GM23338 (cell line): Measurements from ENCODE around the gene CSNK1A1. TPM values are rescaled to one million over a fixed set of nuclear protein-coding genes. Genes with fewer than 3 reads are reported as not detected.

Source experiments
- ATAC-seq: fragments of 200-7000 bp; cut with Tn5 transposase; 3 replicates; pipeline ENCODE4 v1.9.1; 2020
- DNase-seq: peaks from one replicate; pipeline ENCODE4 v3.0.0-alpha.2; 2015; ENCODE audit warnings: low spot score
- H2AFZ ChIP-seq: fragments of 200-600 bp; sonication (generic); 2 replicates; pipeline ENCODE4 v1.8.0; 2016; ENCODE audit warnings: antibody characterized with exemption, mild to moderate bottlenecking, moderate library complexity
- H3F3A ChIP-seq: fragments of 200-600 bp; sonication (generic); replicated peaks from 2 replicates; pipeline ENCODE4 v1.8.0; 2017; ENCODE audit warnings: antibody characterized with exemption, mixed run types, low read depth
- H3K27ac ChIP-seq: fragments of 200-600 bp; sonication (generic); 2 replicates; pipeline ENCODE4 v1.6.1; 2016; ENCODE audit warnings: low read depth
- H3K27me3 ChIP-seq: fragments of 200-600 bp; sonication (generic); 2 replicates; pipeline ENCODE4 v1.8.0; 2016; ENCODE audit warnings: mild to moderate bottlenecking, mixed run types, moderate library complexity; ENCODE audit not compliant: insufficient read depth
- H3K36me3 ChIP-seq: fragments of 200-600 bp; sonication (generic); 2 replicates; pipeline ENCODE4 v1.8.0; 2016; ENCODE audit warnings: mild to moderate bottlenecking; ENCODE audit not compliant: insufficient read depth
- H3K4me1 ChIP-seq: fragments of 200-600 bp; sonication (generic); 2 replicates; pipeline ENCODE4 v1.8.0; 2016; ENCODE audit warnings: mild to moderate bottlenecking, moderate library complexity; ENCODE audit not compliant: insufficient read depth
- H3K4me2 ChIP-seq: fragments of 200-600 bp; sonication (generic); 2 replicates; pipeline ENCODE4 v1.7.1; 2017; ENCODE audit warnings: mixed run types
- H3K4me3 ChIP-seq: fragments of 200-600 bp; sonication (generic); 2 replicates; pipeline ENCODE4 v1.6.1; 2016; ENCODE audit warnings: mixed run types
- H3K79me2 ChIP-seq: fragments of 200-600 bp; sonication (generic); replicated peaks from 2 replicates; pipeline ENCODE4 v1.8.0; 2017; ENCODE audit warnings: mild to moderate bottlenecking; ENCODE audit not compliant: insufficient read depth
- H3K9me2 ChIP-seq: fragments of 200-600 bp; sonication (generic); 2 replicates; pipeline ENCODE4 v1.8.0; 2017; ENCODE audit not compliant: insufficient read depth
- H4K20me1 ChIP-seq: fragments of 200-600 bp; sonication (generic); replicated peaks from 2 replicates; pipeline ENCODE4 v1.8.0; 2017; ENCODE audit warnings: mild to moderate bottlenecking; ENCODE audit not compliant: insufficient read depth
- H3K27ac Mint-ChIP-seq: 2 replicates; pipeline ENCODE4 v1.8.0; 2020; ENCODE audit warnings: inconsistent platforms, mild to moderate bottlenecking, moderate library complexity, mixed read lengths
- H3K27me3 Mint-ChIP-seq: 3 replicates; pipeline ENCODE4 v1.8.0; 2022; ENCODE audit warnings: low read depth, mild to moderate bottlenecking, moderate library complexity, mixed read lengths, inconsistent platforms; ENCODE audit not compliant: insufficient read depth, poor library complexity
- H3K36me3 Mint-ChIP-seq: 3 replicates; pipeline ENCODE4 v1.8.0; 2021; ENCODE audit warnings: low read depth, mild to moderate bottlenecking, inconsistent platforms, moderate library complexity, mixed read lengths
- H3K4me1 Mint-ChIP-seq: 3 replicates; pipeline ENCODE4 v1.8.0; 2020; ENCODE audit warnings: mild to moderate bottlenecking, inconsistent platforms, mixed read lengths
- H3K4me3 Mint-ChIP-seq: 3 replicates; pipeline ENCODE4 v1.8.0; 2021; ENCODE audit warnings: moderate library complexity, mild to moderate bottlenecking, inconsistent platforms, mixed read lengths
- H3K9me3 Mint-ChIP-seq: 3 replicates; pipeline ENCODE4 v1.8.0; 2020; ENCODE audit warnings: moderate library complexity, mild to moderate bottlenecking, inconsistent platforms, mixed read lengths
- CREB1 ChIP-seq: fragments of 250-450 bp; sonication (Bioruptor Pico); IDR thresholded peaks from 2 replicates; pipeline ENCODE4 v1.5.0; 2020; ENCODE audit warnings: low read depth, mild to moderate bottlenecking, moderate library complexity
- CTCF ChIP-seq, 2 experiments: fragments of 200-600 bp in 1 of 2; sonication (generic) in 1 of 2; conservative IDR thresholded peaks; 2 replicates each; pipeline versions ENCODE4 v1.5.1 to v1.6.1; 2016 to 2017; ENCODE audit warnings: antibody characterized with exemption in 2 of 2, low read depth in 2 of 2, mild to moderate bottlenecking in 2 of 2, moderate library complexity in 1 of 2
- ETS1 ChIP-seq: IDR thresholded peaks from 2 replicates; pipeline ENCODE4 v1.6.1; 2016; ENCODE audit warnings: antibody characterized with exemption
- EZH2 ChIP-seq: fragments of 200-600 bp; sonication (generic); IDR thresholded peaks from one replicate; pipeline ENCODE4 v1.8.0; 2017; ENCODE audit warnings: antibody characterized with exemption, mild to moderate bottlenecking, low read depth; ENCODE audit not compliant: unreplicated experiment
- EZH2phosphoT487 ChIP-seq: fragments of 200-600 bp; sonication (generic); IDR thresholded peaks from one replicate; pipeline ENCODE4 v1.8.1; 2018; ENCODE audit warnings: antibody characterized with exemption; ENCODE audit not compliant: unreplicated experiment
- JUNB ChIP-seq: IDR thresholded peaks from one replicate; pipeline ENCODE4 v1.6.1; 2016; ENCODE audit warnings: antibody characterized with exemption; ENCODE audit not compliant: unreplicated experiment
- NANOG ChIP-seq: IDR thresholded peaks from 2 replicates; pipeline ENCODE4 v1.6.1; 2016; ENCODE audit warnings: antibody characterized with exemption, borderline replicate concordance
- POLR2AphosphoS5 ChIP-seq: IDR thresholded peaks from 2 replicates; pipeline ENCODE4 v1.6.1; 2016; ENCODE audit warnings: antibody characterized with exemption, low read depth
- REST ChIP-seq: IDR thresholded peaks from one replicate; pipeline ENCODE4 v1.6.1; 2018; ENCODE audit warnings: antibody characterized with exemption; ENCODE audit not compliant: unreplicated experiment
- STAT1 ChIP-seq: IDR thresholded peaks from one replicate; pipeline ENCODE4 v1.6.1; 2016; ENCODE audit warnings: antibody characterized with exemption; ENCODE audit not compliant: unreplicated experiment
- ZNF114 ChIP-seq: fragments of 250-450 bp; sonication (Bioruptor Pico); IDR thresholded peaks from 2 replicates; pipeline ENCODE4 v1.5.0; 2020; ENCODE audit warnings: mild to moderate bottlenecking, moderate library complexity
- ZNF331 ChIP-seq: fragments of 250-450 bp; sonication (Bioruptor Pico); IDR thresholded peaks from 2 replicates; pipeline ENCODE4 v1.5.0; 2020; ENCODE audit warnings: low read depth, mild to moderate bottlenecking, moderate library complexity
- ZNF462 ChIP-seq: fragments of 250-450 bp; sonication (Bioruptor Pico); IDR thresholded peaks from 2 replicates; pipeline ENCODE4 v1.5.0; 2020; ENCODE audit warnings: mild to moderate bottlenecking, moderate library complexity
- polyA plus RNA-seq: library from polyadenylated mRNA; unstranded; fragments of >200 nt; fragmentation: Nextera tagmentation; extraction: Ambion mirVana; gene quantifications from 2 replicates; pipeline ENCODE4 v1.2.1, GENCODE V29; 2016
- total RNA-seq: library from RNA; depleted of rRNA; stranded (reverse); fragments of >200 nt; shearing (Covaris generic); gene quantifications from 2 replicates; pipeline ENCODE4 v1.2.3, GENCODE V29; 2014

The CSNK1A1 gene
- total and polyA plus RNA-seq, 2 experiments from 2014 or later, result 110 to 233 TPM

- Mint-ChIP-seq H3K27me3 (no peaks in the 10 kb centered on the region), H3K36me3 (peaks cover 49% of the 10 kb centered on the region), H3K9me3 (no peaks in the 10 kb centered on the region), H3K4me1 (peaks cover 51% of the 10 kb centered on the region), H3K4me3 (peak overlapping the region; percentile 54), H3K27ac (peak overlapping the region; percentile 86)
- peaks cover 29% of the 10 kb centered on the region for H4K20me1 ChIP-seq
- no peak overlapping the region for H2AFZ ChIP-seq
- H3K79me2 ChIP-seq, result peaks cover 100% of the 10 kb centered on the region
- peak overlapping the region; percentile 11 for H3K4me3 ChIP-seq
- peaks cover 3% of the 10 kb centered on the region; the same call in 1 of the 2 replicates for H3K36me3 ChIP-seq
- H3K27me3 ChIP-seq, result no peaks in the 10 kb centered on the region
- H3F3A ChIP-seq, result no peaks in the 10 kb centered on the region
- H3K9me2 ChIP-seq, result no peaks in the 10 kb centered on the region
- ATAC-seq (no peak), DNase-seq (no peak)
- peak overlapping the region; percentile 60 for H3K27ac ChIP-seq
- H3K4me1 ChIP-seq, result peaks cover 51% of the 10 kb centered on the region
- peak overlapping the region; percentile 68 for H3K4me2 ChIP-seq
- TF ChIP-seq REST, result no peak
- no peak for TF ChIP-seq CTCF (conservative IDR thresholded peaks at IDR 0.05; ENCODE audit: low read depth in 2 of 2)
- no peak for TF ChIP-seq NANOG
- no peak for TF ChIP-seq ZNF331 (CRISPR knock-in tag)
- no peak for TF ChIP-seq ETS1
- no peak for TF ChIP-seq EZH2
- TF ChIP-seq ZNF114 (CRISPR knock-in tag), result no peak
- no peak for TF ChIP-seq POLR2AphosphoS5
- TF ChIP-seq CREB1 (CRISPR knock-in tag), result no peak
- TF ChIP-seq JUNB, result no peak
- no peak for TF ChIP-seq STAT1
- no peak for TF ChIP-seq ZNF462
- no peak for TF ChIP-seq EZH2phosphoT487
These were observed 31.6 kb downstream of the CSNK1A1 start for GRCh38 chr5:149519601-149520000.
